Naive thymus-derived CD8-positive, alpha-beta T cell (primary cell): Measurements from ENCODE around the gene CHST5. TPM values are rescaled to one million over a fixed set of nuclear protein-coding genes. Genes with fewer than 3 reads are reported as not detected.
"Not testable (repeated sequence)": the region's sequence is repeated elsewhere in the genome, so short reads cannot be mapped to it uniquely, and the experiment has no call there.

Source experiments
- ATAC-seq, 2 donors: fragments of 150-1000 bp; cut with Tn5 transposase in 1 of 2; sonication (Bioruptor Pico), chemical (Tn5 transposase) in 1 of 2; 1 replicate in 1 of 2; 2 replicates in 1 of 2; pipeline ENCODE4 v1.10.0; 2021; ENCODE audit warnings: mild to moderate bottlenecking in 2 of 2, moderate library complexity in 2 of 2
- POLR2A ChIA-PET: fragments of 350-600 bp; sonication (Branson Sonifier 250); formaldehyde crosslinking; loops from one replicate; lab custom pipeline; 2021; ENCODE audit warnings: antibody characterized with exemption; lab: Charles Lee
- DNase-seq, 10 donors: peaks; one replicate each; pipeline versions ENCODE4 v3.0.0 to v3.0.0-alpha.2; 2020 to 2022
- H3K27ac Mint-ChIP-seq, 10 donors: one replicate each; pipeline ENCODE4 v1.8.0; 2020 to 2022; ENCODE audit warnings: mild to moderate bottlenecking in 10 of 10, mixed read lengths in 10 of 10, moderate library complexity in 4 of 10, inconsistent platforms in 1 of 10
- H3K27me3 Mint-ChIP-seq, 5 donors: one replicate each; pipeline ENCODE4 v1.8.0; 2021 to 2022; ENCODE audit warnings: mixed read lengths in 5 of 5
- H3K36me3 Mint-ChIP-seq, 3 donors: one replicate each; pipeline ENCODE4 v1.8.0; 2020 to 2022; ENCODE audit warnings: mixed read lengths in 3 of 3, mild to moderate bottlenecking in 2 of 3, inconsistent platforms in 1 of 3
- H3K4me1 Mint-ChIP-seq, 4 donors: one replicate each; pipeline ENCODE4 v1.8.0; 2021 to 2022; ENCODE audit warnings: mixed read lengths in 4 of 4
- H3K4me3 Mint-ChIP-seq, 10 donors: one replicate each; pipeline ENCODE4 v1.8.0; 2020 to 2022; ENCODE audit warnings: mild to moderate bottlenecking in 10 of 10, mixed read lengths in 10 of 10, moderate library complexity in 6 of 10, inconsistent platforms in 1 of 10
- H3K9me3 Mint-ChIP-seq, 9 donors: one replicate each; pipeline ENCODE4 v1.8.0; 2020 to 2022; ENCODE audit warnings: mixed read lengths in 9 of 9, mild to moderate bottlenecking in 3 of 9, inconsistent platforms in 1 of 9, moderate library complexity in 1 of 9
- polyA plus RNA-seq, 3 donors: library from polyadenylated mRNA; unstranded; fragments of 300-500 nt; fragmentation: Illumina TruSeq; gene quantifications; one replicate each; pipeline ENCODE4 v1.2.3, GENCODE V29; 2021
- total RNA-seq, 8 experiments: library from RNA in 2 of 8; stranded (reverse) in 2 of 8; gene quantifications; one replicate each; pipeline ENCODE4 v1.2.3 and lab custom pipeline; 2021 to 2026

CHST5 gene
- total and polyA plus RNA-seq, 5 experiments from 2014 or later: not detected

GRCh38 chr16:75498605-75499322 lies 37.1 kb downstream of the CHST5 start:
- POLR2A ChIA-PET, H3K36me3 Mint-ChIP-seq, H3K9me3 Mint-ChIP-seq, DNase-seq, ATAC-seq, H3K4me3 Mint-ChIP-seq, H3K27ac Mint-ChIP-seq: not testable (repeated sequence)
- H3K27me3 Mint-ChIP-seq: peaks cover 4 to 44% (median 16%) of the 10 kb centered on the region in 5 donors
- H3K4me1 Mint-ChIP-seq: peaks cover 7 to 10% (median 8%) of the 10 kb centered on the region in 4 donors

GRCh38 chr16:75497558-75497957 lies 38.4 kb downstream of the CHST5 start:
- ATAC-seq: no peak
- peaks cover 10 to 50% (median 12%) of the 10 kb centered on the region in 5 donors for H3K27me3 Mint-ChIP-seq
- H3K9me3 Mint-ChIP-seq: no peaks in the 10 kb centered on the region
- H3K36me3 Mint-ChIP-seq: peaks cover 0 to 2% (median 0%) of the 10 kb centered on the region in 3 donors
- peaks cover 7 to 10% (median 8%) of the 10 kb centered on the region in 4 donors for H3K4me1 Mint-ChIP-seq
- no peak for DNase-seq
- no peak overlapping the region for H3K27ac Mint-ChIP-seq
- POLR2A ChIA-PET: no interaction called here
- no peak overlapping the region for H3K4me3 Mint-ChIP-seq

- Mint-ChIP-seq H3K4me3 (peak within 1 kb of the TSS; percentile 61 to 85 (median 74)), H3K4me1 (peaks cover 7 to 10% (median 8%) of the 10 kb centered on the region in 4 donors), H3K27me3 (peaks cover 10 to 43% (median 12%) of the 10 kb centered on the region in 5 donors), H3K27ac (peak within 1 kb of the TSS in 1 of 10 donors; percentile 64), H3K36me3 (peaks cover 0 to 2% (median 0%) of the 10 kb centered on the region in 3 donors), H3K9me3 (no peaks in the 10 kb centered on the region)
- POLR2A ChIA-PET: interaction anchor here (0.6 to 0.7 kb wide), 2 partner anchors 78 to 772 kb away, joined by 3 to 4 read pairs; no protein-coding TSS in a partner anchor
- ATAC-seq (peak; percentile 51 to 75), DNase-seq (peak in 3 of 10 donors; percentile 3 to 19 (median 10))
Observed at GRCh38 chr16:75495076-75495674, 40.7 kb downstream of the CHST5 start, which contains the start of gene CHST6. Gene CHST6, minus strand, starts transcription at chr16:75495441. Its CDS starts 15,613 bp downstream, at chr16:75479828.

- H3K4me3 Mint-ChIP-seq: peak overlapping the region; percentile 61 to 85 (median 74)
- H3K27ac Mint-ChIP-seq: peak overlapping the region in 1 of 10 donors; percentile 64
- H3K36me3 Mint-ChIP-seq: peaks cover 0 to 2% (median 0%) of the 10 kb centered on the region in 3 donors
- no peaks in the 10 kb centered on the region for H3K9me3 Mint-ChIP-seq
- peaks cover 10 to 43% (median 12%) of the 10 kb centered on the region in 5 donors for H3K27me3 Mint-ChIP-seq
- POLR2A ChIA-PET: interaction anchor here (0.7 kb wide), 1 partner anchor 78 kb away, joined by 3 read pairs; no protein-coding TSS in a partner anchor
- H3K4me1 Mint-ChIP-seq: peaks cover 7 to 10% (median 8%) of the 10 kb centered on the region in 4 donors
- DNase-seq: no peak
- ATAC-seq: peak; percentile 33 to 47
Observed at GRCh38 chr16:75494661-75495075, 41.2 kb downstream of the CHST5 start.

GRCh38 chr16:75494184-75494583 lies 41.7 kb downstream of the CHST5 start:
- peak overlapping the region in 8 of 10 donors; percentile 64 to 85 (median 76) for H3K4me3 Mint-ChIP-seq
- POLR2A ChIA-PET: no interaction called here
- H3K9me3 Mint-ChIP-seq: no peaks in the 10 kb centered on the region
- H3K27me3 Mint-ChIP-seq: peaks cover 10 to 45% (median 12%) of the 10 kb centered on the region in 5 donors
- H3K27ac Mint-ChIP-seq: no peak overlapping the region
- H3K36me3 Mint-ChIP-seq: peaks cover 0 to 2% (median 0%) of the 10 kb centered on the region in 3 donors
- ATAC-seq: no peak
- DNase-seq: no peak
- H3K4me1 Mint-ChIP-seq: peaks cover 7 to 10% (median 8%) of the 10 kb centered on the region in 4 donors

GRCh38 chr16:75491876-75492275 lies 44.0 kb downstream of the CHST5 start:
- no peak for ATAC-seq
- no peak for DNase-seq
- Mint-ChIP-seq H3K27me3 (peaks cover 10 to 48% (median 24%) of the 10 kb centered on the region in 5 donors), H3K4me1 (peaks cover 7 to 10% (median 8%) of the 10 kb centered on the region in 4 donors), H3K9me3 (no peaks in the 10 kb centered on the region), H3K4me3 (no peak overlapping the region), H3K27ac (peak overlapping the region in 1 of 10 donors; percentile 18), H3K36me3 (peaks cover 0 to 2% (median 0%) of the 10 kb centered on the region in 3 donors)
- POLR2A ChIA-PET: no interaction called here

GRCh38 chr16:75488322-75488721 lies 47.6 kb downstream of the CHST5 start:
- POLR2A ChIA-PET: no interaction called here
- peaks cover 0 to 2% (median 0%) of the 10 kb centered on the region in 3 donors for H3K36me3 Mint-ChIP-seq
- H3K4me1 Mint-ChIP-seq: peaks cover 0 to 10% (median 0%) of the 10 kb centered on the region in 4 donors
- H3K9me3 Mint-ChIP-seq: no peaks in the 10 kb centered on the region
- ATAC-seq (no peak), DNase-seq (no peak)
- H3K27ac Mint-ChIP-seq: peak overlapping the region in 1 of 10 donors; percentile 18
- no peak overlapping the region for H3K4me3 Mint-ChIP-seq
- H3K27me3 Mint-ChIP-seq: peaks cover 2 to 31% (median 16%) of the 10 kb centered on the region in 5 donors

GRCh38 chr16:75486676-75487313 lies 49.1 kb downstream of the CHST5 start:
- no peaks in the 10 kb centered on the region for H3K9me3 Mint-ChIP-seq
- DNase-seq: no peak
- ATAC-seq: no peak
- POLR2A ChIA-PET: no interaction called here
- H3K36me3 Mint-ChIP-seq: peaks cover 0 to 2% (median 0%) of the 10 kb centered on the region in 3 donors
- H3K4me3 Mint-ChIP-seq: no peak overlapping the region
- H3K27ac Mint-ChIP-seq: no peak overlapping the region
- peaks cover 0 to 10% (median 0%) of the 10 kb centered on the region in 4 donors for H3K4me1 Mint-ChIP-seq
- peaks cover 0 to 25% (median 16%) of the 10 kb centered on the region in 5 donors for H3K27me3 Mint-ChIP-seq

GRCh38 chr16:75486014-75486675 lies 49.8 kb downstream of the CHST5 start:
- no peaks in the 10 kb centered on the region for H3K9me3 Mint-ChIP-seq
- H3K27ac Mint-ChIP-seq: no peak overlapping the region
- H3K36me3 Mint-ChIP-seq: peaks cover 0 to 2% (median 0%) of the 10 kb centered on the region in 3 donors
- DNase-seq (no peak), ATAC-seq (no peak)
- peaks cover 0 to 25% (median 21%) of the 10 kb centered on the region in 5 donors for H3K27me3 Mint-ChIP-seq
- POLR2A ChIA-PET: interaction anchor here (0.7 kb wide), 1 partner anchor 79 kb away, joined by 3 read pairs; no protein-coding TSS in a partner anchor
- H3K4me1 Mint-ChIP-seq: peaks cover 0 to 10% (median 0%) of the 10 kb centered on the region in 4 donors
- H3K4me3 Mint-ChIP-seq: no peak overlapping the region

GRCh38 chr16:75485230-75486013 lies 50.5 kb downstream of the CHST5 start:
- DNase-seq (no peak), ATAC-seq (no peak)
- peaks cover 0 to 10% (median 0%) of the 10 kb centered on the region in 4 donors for H3K4me1 Mint-ChIP-seq
- H3K4me3 Mint-ChIP-seq: no peak overlapping the region
- POLR2A ChIA-PET: interaction anchor here (0.7 kb wide), 1 partner anchor 78 kb away, joined by 3 read pairs; no protein-coding TSS in a partner anchor
- peaks cover 0 to 2% (median 0%) of the 10 kb centered on the region in 3 donors for H3K36me3 Mint-ChIP-seq
- no peaks in the 10 kb centered on the region for H3K9me3 Mint-ChIP-seq
- no peak overlapping the region for H3K27ac Mint-ChIP-seq
- H3K27me3 Mint-ChIP-seq: peaks cover 0 to 28% (median 21%) of the 10 kb centered on the region in 5 donors

GRCh38 chr16:75483222-75483621 lies 52.7 kb downstream of the CHST5 start:
- H3K27me3 Mint-ChIP-seq: peaks cover 0 to 22% (median 20%) of the 10 kb centered on the region in 5 donors
- H3K4me1 Mint-ChIP-seq: peaks cover 0 to 10% (median 0%) of the 10 kb centered on the region in 4 donors
- H3K27ac Mint-ChIP-seq: no peak overlapping the region
- DNase-seq: no peak
- peaks cover 0 to 2% (median 0%) of the 10 kb centered on the region in 3 donors for H3K36me3 Mint-ChIP-seq
- POLR2A ChIA-PET: no interaction called here
- H3K9me3 Mint-ChIP-seq: no peaks in the 10 kb centered on the region
- no peak for ATAC-seq
- H3K4me3 Mint-ChIP-seq: no peak overlapping the region
